GM19193 (cell line): Measurements from ENCODE around the gene SNX2.

ENCODE experiments used
- POLR2A ChIP-seq: IDR thresholded peaks from 4 replicates; pipeline ENCODE4 v1.6.1; 2011; ENCODE audit not compliant: insufficient read depth, insufficient read length; ENCODE audit errors: extremely low read depth

SNX2 gene

GRCh38 chr5:122759241-122760070 is 15.4 kb upstream of the SNX2 start:
- no peak for TF ChIP-seq POLR2A

- TF ChIP-seq POLR2A, result no peak
Measured at GRCh38 chr5:122760236-122760635, 14.6 kb upstream of the SNX2 start.

DNA sequence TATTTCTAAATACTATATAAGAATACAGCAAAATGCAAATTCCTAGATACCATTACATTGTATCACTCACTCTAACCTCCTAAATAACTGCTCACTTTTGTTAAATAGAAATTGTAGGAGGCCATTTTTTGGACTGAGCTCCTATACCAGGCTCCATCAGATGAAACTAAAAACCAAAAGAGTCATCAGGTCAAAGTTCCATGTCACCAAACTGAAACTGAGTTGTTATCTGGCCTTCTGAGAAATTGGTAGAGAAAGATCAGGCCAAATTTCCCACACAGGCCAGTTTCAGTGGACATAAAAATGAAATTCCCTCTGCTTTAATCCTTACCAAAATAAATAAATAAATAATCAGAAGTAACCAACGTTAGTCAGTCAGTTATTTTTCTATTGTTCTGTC is 13.8 kb upstream of the SNX2 start:
- no peak for TF ChIP-seq POLR2A

- no peak for TF ChIP-seq POLR2A
Measured at GRCh38 chr5:122766130-122766529, 8.8 kb upstream of the SNX2 start.

DNA sequence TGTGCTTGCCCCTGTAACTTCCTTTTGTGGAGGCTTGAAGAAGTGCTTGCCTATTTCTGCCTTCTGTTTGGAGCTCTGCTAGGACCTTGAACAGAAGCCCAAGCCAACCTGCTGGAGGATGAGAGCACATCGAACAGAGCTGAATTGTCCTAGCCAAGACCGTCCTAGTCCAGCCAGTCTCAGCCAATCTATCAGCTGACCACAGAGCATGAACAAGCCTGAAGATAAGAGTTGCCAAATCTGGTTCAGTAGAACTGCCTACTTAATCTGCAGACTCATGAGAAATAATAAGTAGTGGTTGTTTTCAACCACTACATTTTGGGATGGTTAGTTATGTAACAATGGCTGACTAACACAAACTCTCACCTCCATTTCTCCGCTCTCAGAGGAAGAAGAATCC is 4.4 kb upstream of the SNX2 start:
- no peak for TF ChIP-seq POLR2A

DNA sequence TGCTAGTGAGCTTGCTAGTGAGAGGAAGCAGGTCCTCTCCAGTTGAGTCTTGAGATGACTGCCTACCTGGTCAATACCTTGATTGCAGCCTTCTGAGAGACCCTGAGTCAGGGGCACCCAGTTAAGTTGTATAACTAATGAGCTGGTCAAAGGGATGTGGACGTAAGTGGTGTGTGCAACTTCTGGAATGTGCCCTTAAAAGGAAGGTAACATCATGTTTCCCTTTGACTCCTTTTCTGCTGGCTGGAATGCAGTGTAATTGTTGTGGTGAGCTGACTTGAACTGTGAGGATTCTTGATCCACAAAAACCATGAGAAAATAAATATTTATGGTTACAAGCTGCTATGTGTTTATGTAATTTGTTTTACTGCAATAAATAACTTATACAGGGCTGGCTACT is 2.4 kb upstream of the SNX2 start:
- TF ChIP-seq POLR2A, result no peak

DNA sequence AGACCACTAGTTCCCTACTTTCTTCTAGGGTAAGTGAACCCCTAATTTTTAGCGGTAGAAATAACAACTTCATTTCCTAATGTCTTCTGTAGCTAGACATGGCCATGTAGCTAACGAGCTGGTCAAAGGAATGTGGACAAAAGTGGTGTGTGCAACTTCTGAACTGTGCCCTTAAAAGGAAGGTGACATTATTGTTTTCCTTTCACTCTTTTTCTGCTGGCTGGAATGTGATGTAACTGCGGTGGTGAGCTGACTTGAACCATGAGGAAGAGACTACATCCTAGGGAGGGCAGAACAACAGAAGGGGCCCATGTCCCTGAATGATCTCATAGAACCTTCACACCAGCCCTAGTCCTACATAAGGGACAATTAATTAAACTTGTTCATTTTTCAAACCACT is 1.3 kb upstream of the SNX2 start:
- TF ChIP-seq POLR2A, result no peak

DNA sequence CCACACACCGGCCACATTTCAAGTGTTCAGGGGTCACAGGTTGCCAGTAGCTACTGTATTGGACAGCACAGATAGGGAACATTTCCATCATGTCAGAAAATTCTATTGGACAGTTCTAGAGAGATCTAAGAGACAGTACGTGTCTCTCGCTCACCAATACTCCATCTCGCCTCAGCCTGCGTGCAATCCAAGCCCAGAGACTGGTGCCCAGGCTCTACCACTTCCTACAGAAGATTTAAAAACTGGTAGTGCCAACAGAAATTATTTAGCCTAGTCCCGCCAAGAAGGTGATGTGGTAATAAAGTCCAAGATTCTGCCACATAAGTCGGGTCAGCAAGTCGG is 390 bp upstream of the SNX2 start:
- no peak for TF ChIP-seq POLR2A

DNA sequence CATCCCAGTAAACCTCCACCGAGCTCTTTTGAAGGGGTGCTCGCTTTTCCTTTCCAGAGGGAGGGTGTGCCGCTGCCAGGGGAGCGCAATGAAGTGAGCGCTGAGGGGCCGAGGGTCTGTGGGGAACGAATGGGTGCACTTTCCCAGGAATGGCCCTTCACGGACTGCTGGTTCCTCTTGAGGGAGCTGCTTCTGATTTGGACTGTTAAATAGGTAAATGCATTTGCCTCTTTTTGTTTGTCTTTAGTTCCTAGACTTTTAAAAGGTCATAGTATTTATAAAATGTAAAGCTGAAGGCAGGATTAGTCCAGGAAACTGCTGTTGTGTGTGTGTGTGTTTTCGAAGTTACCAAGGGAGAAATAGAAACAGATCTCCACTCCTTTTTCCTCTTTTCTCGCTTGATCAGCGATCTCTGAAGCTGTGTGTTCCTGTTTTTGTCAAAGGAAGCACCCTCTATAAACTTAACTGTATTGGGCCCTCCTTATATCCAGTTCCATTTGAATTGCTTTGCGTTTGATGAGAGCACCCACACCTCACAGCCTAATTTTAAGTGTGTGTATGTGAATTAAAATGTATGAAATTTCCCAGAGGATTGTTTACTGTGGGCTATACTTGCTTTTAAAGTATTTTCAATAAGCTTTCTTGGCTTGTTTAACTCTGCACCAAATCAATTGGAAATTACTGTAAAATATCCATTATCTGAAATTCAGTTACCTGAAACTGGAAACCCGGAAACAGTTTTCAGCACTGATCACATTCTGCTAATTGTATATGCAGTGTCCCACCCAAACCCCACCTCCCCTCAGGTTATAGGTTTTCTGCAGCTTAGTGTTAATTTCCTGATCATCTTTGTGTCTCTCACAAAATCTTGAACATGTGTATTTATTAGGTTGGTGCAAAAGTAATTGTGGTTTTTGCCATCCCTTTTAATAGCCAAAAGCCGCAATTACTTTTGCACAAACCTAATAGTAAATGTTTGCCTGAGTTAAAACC is 966 bp downstream of the SNX2 start:
- TF ChIP-seq POLR2A, result no peak

DNA sequence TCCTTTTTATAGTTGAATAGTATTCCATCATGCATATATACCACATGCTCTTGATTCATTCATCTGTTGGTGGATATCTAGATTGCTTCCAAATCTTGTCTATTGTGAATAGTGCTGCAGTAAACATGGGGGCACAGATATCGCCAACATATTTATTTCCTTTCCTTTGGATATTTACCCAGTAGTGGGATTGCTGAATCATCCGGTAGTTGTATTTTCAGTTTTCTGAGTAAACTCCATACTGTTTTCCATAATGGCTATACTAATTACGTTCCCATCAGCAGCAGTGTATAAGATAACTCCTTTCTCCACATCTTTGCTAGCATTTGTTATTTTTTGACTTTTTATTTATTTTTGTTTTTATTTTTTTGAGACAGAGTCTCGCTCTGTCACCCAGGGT is 3.3 kb downstream of the SNX2 start:
- no peak for TF ChIP-seq POLR2A

- TF ChIP-seq POLR2A, result no peak
Measured at GRCh38 chr5:122779451-122779850, 4.6 kb downstream of the SNX2 start.

DNA sequence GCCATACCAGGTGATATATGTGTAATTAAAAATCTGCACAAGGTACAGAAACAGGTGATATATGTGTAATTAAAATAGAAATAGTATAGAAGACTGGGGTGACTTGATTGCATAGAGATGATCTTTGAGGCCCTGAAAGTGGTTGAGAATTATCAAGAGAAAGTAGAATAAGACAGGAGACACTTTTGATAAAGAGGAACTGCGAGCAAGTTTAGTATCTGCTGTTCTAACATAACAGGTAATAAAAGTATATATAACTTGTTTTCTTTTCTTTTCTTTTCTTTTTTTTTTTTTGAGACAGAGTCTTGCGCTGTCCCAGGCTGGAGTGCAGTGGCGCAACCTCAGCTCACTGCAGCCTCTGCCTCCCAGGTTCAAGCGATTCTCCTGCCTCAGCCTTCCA is 5.4 kb downstream of the SNX2 start:
- TF ChIP-seq POLR2A, result no peak

DNA sequence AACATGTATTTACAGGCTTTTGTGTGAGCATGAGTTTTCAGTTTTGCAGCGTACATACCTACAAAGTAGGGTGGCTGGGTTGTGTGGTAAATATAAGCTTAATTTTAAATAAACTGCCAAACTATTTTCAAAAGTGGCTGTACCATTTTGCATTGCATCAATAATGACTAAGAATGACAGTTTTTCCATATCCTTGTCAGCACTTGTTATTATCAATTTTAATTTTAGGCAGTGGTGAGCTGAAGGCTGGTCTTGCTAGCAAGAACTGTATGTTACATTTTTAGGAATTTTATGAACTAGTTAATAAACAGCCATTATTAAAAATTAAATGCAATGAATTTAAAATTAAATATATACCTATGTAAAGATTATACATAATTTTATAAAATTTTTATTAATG is 6.6 kb downstream of the SNX2 start:
- no peak for TF ChIP-seq POLR2A

DNA sequence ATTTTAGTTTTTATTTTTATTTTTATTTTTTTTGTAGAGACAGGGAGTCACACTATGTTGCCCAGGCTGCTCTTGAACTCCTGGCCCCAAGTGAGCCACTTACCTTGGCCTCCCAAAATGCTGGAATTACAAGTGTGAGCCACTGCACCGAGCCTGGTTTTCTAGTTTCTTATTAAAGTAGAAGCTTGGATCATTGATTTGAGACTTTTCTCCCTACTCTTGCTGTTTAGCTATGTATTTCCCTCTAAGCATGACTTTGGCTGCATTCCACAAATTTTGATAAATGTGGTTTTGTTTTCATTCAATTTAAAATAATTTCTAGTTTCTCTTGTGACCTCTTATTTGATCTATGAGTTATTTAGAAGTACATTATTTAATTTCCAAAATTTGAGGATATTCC is 10.4 kb downstream of the SNX2 start:
- TF ChIP-seq POLR2A, result no peak

GRCh38 chr5:122788371-122788770 is 13.5 kb downstream of the SNX2 start:
- TF ChIP-seq POLR2A, result no peak

- no peak for TF ChIP-seq POLR2A
Measured at GRCh38 chr5:122788996-122789395, 14.1 kb downstream of the SNX2 start.
